HEK293T (cell line): ENCODE data around the gene GP5.

Source experiments
- BHLHE40 ChIP-seq: fragments of 450-650 bp; IDR thresholded peaks from 2 replicates; pipeline ENCODE4 v1.6.1; 2016; ENCODE audit warnings: mild to moderate bottlenecking, moderate library complexity, borderline replicate concordance
- ELF4 ChIP-seq: fragments of 450-650 bp; IDR thresholded peaks from 2 replicates; pipeline ENCODE4 v1.6.1; 2017; ENCODE audit warnings: antibody characterized with exemption
- FOXA1 ChIP-seq: fragments of 450-650 bp; IDR thresholded peaks from 2 replicates; pipeline ENCODE4 v1.6.1; 2016; ENCODE audit warnings: mild to moderate bottlenecking
- FOXK2 ChIP-seq: fragments of 450-650 bp; IDR thresholded peaks from 2 replicates; pipeline ENCODE4 v1.6.1; 2016; ENCODE audit warnings: mild to moderate bottlenecking
- FOXM1 ChIP-seq: fragments of 450-650 bp; IDR thresholded peaks from 2 replicates; pipeline ENCODE4 v1.6.1; 2017; ENCODE audit warnings: mild to moderate bottlenecking, borderline replicate concordance
- LEF1 ChIP-seq: fragments of 450-650 bp; IDR thresholded peaks from 2 replicates; pipeline ENCODE4 v1.6.1; 2017; ENCODE audit warnings: mild to moderate bottlenecking, borderline replicate concordance
- SP1 ChIP-seq: fragments of 450-650 bp; IDR thresholded peaks from 2 replicates; pipeline ENCODE4 v1.6.1; 2017
- SUZ12 ChIP-seq: fragments of 450-650 bp; IDR thresholded peaks from 2 replicates; pipeline ENCODE4 v1.6.1; 2016; ENCODE audit warnings: mild to moderate bottlenecking
- TARDBP ChIP-seq: fragments of 450-650 bp; IDR thresholded peaks from 2 replicates; pipeline ENCODE4 v1.6.1; 2016
- ZNF384 ChIP-seq: fragments of 450-650 bp; IDR thresholded peaks from 2 replicates; pipeline ENCODE4 v1.6.1; 2016

DNA sequence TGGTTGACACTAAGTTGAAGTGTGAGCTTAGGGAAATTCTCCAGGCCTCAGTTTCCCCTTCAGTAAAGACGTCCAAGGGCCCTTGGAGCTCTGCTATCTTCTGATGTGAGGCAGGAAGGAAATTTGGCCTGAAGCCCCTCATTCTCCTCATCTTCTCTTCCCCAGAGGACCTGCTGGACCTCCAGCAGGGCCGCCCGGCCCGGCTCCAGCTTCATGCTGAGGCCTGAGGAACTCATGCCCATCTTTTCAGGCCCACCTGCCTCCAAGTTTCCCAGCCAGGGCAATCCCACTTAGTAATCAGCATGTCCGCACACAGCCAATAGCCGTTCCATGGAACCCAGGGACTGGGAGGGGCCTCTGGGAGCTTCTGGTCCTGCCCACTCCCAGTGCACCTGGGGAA, 33.5 kb downstream of the GP5 start:
- TF ChIP-seq SUZ12 (no peak), FOXM1 (no peak), ELF4 (no peak), SP1 (no peak), TARDBP (no peak), FOXA1 (no peak), FOXK2 (no peak), BHLHE40 (no peak), ZNF384 (no peak), LEF1 (no peak)
